ENCODE results near the gene TMEM259.

The TMEM259 gene

DNA sequence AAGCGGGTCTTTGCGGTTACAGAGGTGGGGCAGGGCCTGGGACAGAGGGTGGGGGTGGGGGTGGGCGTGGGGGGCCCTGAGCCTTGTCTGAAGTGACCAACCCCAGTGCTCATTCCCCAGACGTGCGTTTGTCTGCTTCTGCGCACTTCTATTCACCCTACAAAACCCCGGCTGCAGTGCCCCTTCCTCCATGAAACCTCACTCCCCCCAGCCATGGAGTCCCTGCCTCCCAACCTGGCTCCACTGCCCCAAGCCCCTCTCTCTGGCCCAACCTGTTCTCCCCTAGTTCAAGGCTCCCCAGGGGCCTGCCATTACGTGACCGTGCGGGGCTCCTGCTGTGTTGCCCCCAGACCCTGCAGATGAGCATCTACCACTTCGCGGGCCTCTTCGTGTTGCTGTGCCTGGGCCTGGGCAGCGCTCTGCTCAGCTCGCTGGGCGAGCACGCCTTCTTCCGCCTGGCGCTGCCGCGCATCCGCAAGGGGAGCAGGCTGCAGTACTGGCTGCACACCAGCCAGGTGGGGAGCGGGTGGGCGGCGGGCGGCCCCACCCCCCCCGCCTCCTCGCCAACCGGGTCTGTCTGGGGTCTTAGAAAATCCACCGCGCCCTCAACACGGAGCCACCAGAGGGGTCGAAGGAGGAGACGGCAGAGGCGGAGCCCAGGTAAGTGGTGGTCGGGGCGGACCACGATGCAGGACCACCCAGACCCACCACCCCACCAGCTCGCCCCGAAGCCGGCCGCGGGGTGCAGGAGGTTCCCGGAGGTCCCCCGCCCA, 12.5 kb downstream of the TMEM259 start:
- no peak for DNase-seq (ENCODE audit: low read depth)
- no peak for TF ChIP-seq CTCF (IDR thresholded peaks at IDR 0.05; ENCODE audit: low read length, missing control alignments)
- no peak overlapping the region for H3K4me3 ChIP-seq (replicated peaks; ENCODE audit: low read depth, low read length)

GRCh38 chr19:1007399-1008251, 13.3 kb downstream of the TMEM259 start:
- no peak for TF ChIP-seq CTCF (IDR thresholded peaks at IDR 0.05; ENCODE audit: low read length, missing control alignments)
- no peak for DNase-seq (ENCODE audit: low read depth)
- no peak overlapping the region for H3K4me3 ChIP-seq (replicated peaks; ENCODE audit: low read depth, low read length)

DNA sequence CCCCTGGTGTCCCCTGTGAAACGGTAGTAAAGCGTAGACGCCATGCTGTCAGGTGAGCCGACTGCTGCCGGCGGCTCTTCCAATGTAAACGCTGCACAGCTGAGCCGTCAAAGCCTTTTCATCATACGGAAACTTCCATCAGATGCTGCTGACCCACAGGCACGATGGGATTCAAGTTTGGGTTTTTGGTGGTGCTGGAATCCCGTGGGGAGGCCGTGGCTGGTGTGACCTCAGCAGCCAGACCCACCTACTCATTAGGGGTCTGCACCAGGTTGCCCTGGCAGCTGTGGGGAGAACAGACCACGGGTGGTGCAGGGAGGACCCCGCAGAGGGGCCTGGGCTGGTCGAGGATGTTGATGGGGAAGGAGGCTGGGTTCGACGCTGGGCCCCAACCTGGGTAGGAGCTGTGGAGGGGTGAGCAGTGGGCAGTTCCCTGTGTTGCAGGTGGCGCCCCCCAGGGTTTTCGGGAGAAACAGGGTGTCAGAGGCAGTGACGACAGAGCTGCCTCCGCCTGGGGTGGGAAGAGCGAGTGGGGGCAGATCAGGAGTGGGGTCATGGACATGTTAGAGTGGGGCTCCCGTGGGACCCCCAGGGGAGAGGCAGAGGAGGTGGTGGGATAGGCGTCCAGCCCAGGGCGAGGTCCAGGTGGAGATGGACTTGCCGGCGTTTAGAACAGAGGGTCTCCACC, 14.1 kb downstream of the TMEM259 start:
- H3K4me3 ChIP-seq (replicated peaks; ENCODE audit: low read depth, low read length): no peak overlapping the region
- no peak for TF ChIP-seq CTCF (IDR thresholded peaks at IDR 0.05; ENCODE audit: low read length, missing control alignments)
- DNase-seq (ENCODE audit: low read depth): no peak

GRCh38 chr19:1004803-1005664, 15.9 kb downstream of the TMEM259 start:
- no peak for TF ChIP-seq CTCF (IDR thresholded peaks at IDR 0.05; ENCODE audit: low read length, missing control alignments)
- no peak for DNase-seq (ENCODE audit: low read depth)
- no peak overlapping the region for H3K4me3 ChIP-seq (replicated peaks; ENCODE audit: low read depth, low read length)

GRCh38 chr19:1004204-1004802, 16.6 kb downstream of the TMEM259 start:
- H3K4me3 ChIP-seq (replicated peaks; ENCODE audit: low read depth, low read length): no peak overlapping the region
- TF ChIP-seq CTCF (IDR thresholded peaks at IDR 0.05; ENCODE audit: low read length, missing control alignments): no peak

DNA sequence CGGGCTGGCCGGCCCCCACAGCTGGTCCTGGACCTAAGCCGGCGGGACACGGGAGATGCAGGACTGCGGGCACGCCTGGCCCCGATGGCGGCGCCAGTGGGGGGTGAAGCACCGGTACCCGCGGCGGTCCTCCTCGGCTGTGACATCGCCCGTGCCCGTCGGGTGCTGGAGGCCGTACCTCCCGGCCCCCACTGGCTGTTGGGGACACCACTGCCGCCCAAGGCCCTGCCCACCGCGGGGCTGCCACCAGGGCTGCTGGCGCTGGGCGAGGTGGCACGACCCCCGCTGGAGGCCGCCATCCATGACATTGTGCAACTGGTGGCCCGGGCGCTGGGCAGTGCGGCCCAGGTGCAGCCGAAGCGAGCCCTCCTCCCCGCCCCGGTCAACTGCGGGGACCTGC, 17.6 kb downstream of the TMEM259 start:
- DNase-seq (ENCODE audit: low read depth): no peak
- H3K4me3 ChIP-seq (replicated peaks; ENCODE audit: low read depth, low read length): no peak overlapping the region
- TF ChIP-seq CTCF (IDR thresholded peaks at IDR 0.05; ENCODE audit: low read length, missing control alignments): no peak

More at GRCh38 chr19:1004204-1004802, 16.6 kb downstream of the TMEM259 start:
- no peak for DNase-seq (ENCODE audit: low read depth)

Data from fibroblast of pulmonary artery (primary cell).